Activated CD8-positive, alpha-beta T cell treated with anti-CD3 and anti-CD28 coated beads for 36 hours (primary cell): ENCODE measurements around the gene IGSF8. TPM values are rescaled to one million over a fixed set of nuclear protein-coding genes. Genes with fewer than 3 reads are reported as not detected.

Experiments used
- ATAC-seq: fragments of 200-7000 bp; cut with Tn5 transposase; one replicate; pipeline ENCODE4 v1.10.0; 2021; ENCODE audit warnings: mild to moderate bottlenecking, moderate library complexity
- CTCF ChIA-PET: fragments of 350-600 bp; sonication (Branson Sonifier 250); formaldehyde crosslinking; loops from one replicate; lab custom pipeline; 2021; ENCODE audit warnings: antibody characterized with exemption; lab: Charles Lee
- POLR2A ChIA-PET: fragments of 350-600 bp; sonication (Branson Sonifier 250); formaldehyde crosslinking; loops from one replicate; lab custom pipeline; 2021; ENCODE audit warnings: antibody characterized with exemption; lab: Charles Lee
- DNase-seq: peaks from one replicate; pipeline ENCODE4 v3.0.0-alpha.2; 2020
- H3K27ac Mint-ChIP-seq: one replicate; pipeline ENCODE4 v1.8.0; 2021; ENCODE audit warnings: mild to moderate bottlenecking, mixed read lengths
- H3K27me3 Mint-ChIP-seq: one replicate; pipeline ENCODE4 v1.8.0; 2021; ENCODE audit warnings: mixed read lengths
- H3K36me3 Mint-ChIP-seq: one replicate; pipeline ENCODE4 v1.8.0; 2021; ENCODE audit warnings: low read depth, mixed read lengths
- H3K4me1 Mint-ChIP-seq: one replicate; pipeline ENCODE4 v1.8.0; 2021; ENCODE audit warnings: low read depth, mixed read lengths
- H3K4me3 Mint-ChIP-seq: one replicate; pipeline ENCODE4 v1.8.0; 2021; ENCODE audit warnings: mild to moderate bottlenecking, moderate library complexity, mixed read lengths
- H3K9me3 Mint-ChIP-seq: one replicate; pipeline ENCODE4 v1.8.0; 2021; ENCODE audit warnings: mixed read lengths
- CTCF ChIP-seq: fragments of 200-600 bp; IDR thresholded peaks from one replicate; pipeline ENCODE4 v1.8.0; 2022; ENCODE audit warnings: antibody characterized with exemption, mild to moderate bottlenecking
- intact Hi-C: fragments of 100-400 bp; cut with micrococcal nuclease; formaldehyde crosslinking; loops from one replicate; pipeline ENCODE4 v1.10.0; 2022
- total RNA-seq, 2 experiments: library from RNA; stranded (reverse); gene quantifications; one replicate each; pipeline ENCODE4 v1.2.3, GENCODE V29; 2021

The IGSF8 gene
- total RNA-seq, 2 experiments from 2014 or later, result 48.0 to 49.5 TPM

DNA sequence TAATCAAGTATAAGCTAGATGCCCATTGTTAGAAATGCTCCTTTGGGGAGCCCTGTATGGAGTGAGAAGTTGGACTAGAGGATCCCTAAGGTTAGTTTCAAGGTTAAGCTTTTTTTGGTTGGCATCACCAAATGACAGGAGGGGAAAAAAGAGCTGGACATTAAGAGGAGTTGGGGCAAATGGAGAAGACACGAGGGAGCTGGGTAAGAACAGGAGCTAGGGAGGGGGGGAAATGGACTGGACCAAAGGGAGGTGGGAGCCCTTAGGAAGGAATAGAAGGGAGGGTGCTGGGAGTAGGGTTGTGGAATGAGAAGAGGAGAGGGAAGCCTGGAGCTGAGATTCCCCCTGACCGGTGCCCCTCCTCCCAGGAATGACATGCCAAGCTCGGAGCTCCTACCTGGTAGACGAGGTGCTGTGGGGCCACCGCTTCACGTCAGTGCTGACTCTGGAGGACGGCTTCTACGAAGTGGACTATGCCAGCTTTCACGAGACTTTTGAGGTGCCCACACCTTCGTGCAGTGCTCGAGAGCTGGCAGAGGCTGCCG, 11.2 kb downstream of the IGSF8 start:
- intact Hi-C loops, result loop anchor here (5.0 to 10.0 kb wide), 3 partner anchors 52 to 150 kb away; partner anchors contain the start of gene PIGM
- Mint-ChIP-seq H3K27ac (peak overlapping the region; percentile 27), H3K36me3 (peaks cover 18% of the 10 kb centered on the region), H3K4me1 (peaks cover 6% of the 10 kb centered on the region), H3K4me3 (no peak overlapping the region), H3K9me3 (no peaks in the 10 kb centered on the region), H3K27me3 (peaks cover 9% of the 10 kb centered on the region)
- no peak for TF ChIP-seq CTCF
- ChIA-PET CTCF (interaction anchor here (0.7 to 33.7 kb wide), 17 partner anchors 10 to 289 kb away, joined by 3 to 693 read pairs (median 13); partner anchors contain the start of genes IGSF8, KCNJ10 and PIGM), POLR2A (interaction anchor here (0.6 kb wide), 1 partner anchor 173 kb away, joined by 3 read pairs; no protein-coding TSS in a partner anchor)
- DNase-seq (no peak), ATAC-seq (no peak)

DNA sequence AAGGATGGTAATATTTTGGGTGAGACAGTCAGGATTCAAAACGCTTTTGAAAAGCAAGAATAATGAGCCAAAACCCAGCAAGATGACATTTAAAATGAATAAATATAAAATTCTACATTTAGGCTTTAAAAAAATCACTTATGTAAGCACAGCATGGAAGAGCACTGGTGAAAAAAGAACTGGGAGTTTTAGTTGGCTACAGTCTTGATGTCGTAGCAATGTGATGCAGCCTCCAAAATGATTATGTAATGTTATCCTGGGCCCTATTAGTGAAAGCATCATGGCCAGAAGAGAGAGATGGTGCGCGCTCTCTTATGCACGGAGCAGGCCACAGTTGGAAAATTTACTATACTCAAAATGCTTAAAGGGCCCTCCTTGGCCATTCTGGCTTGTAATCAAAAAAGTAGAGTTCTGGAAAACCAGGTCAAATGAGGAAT, 11.9 kb downstream of the IGSF8 start:
- intact Hi-C loops, result loop anchor here (5.0 to 10.0 kb wide), 3 partner anchors 52 to 149 kb away; partner anchors contain the start of gene PIGM
- peaks cover 16% of the 10 kb centered on the region for H3K36me3 Mint-ChIP-seq
- CTCF ChIA-PET, result interaction anchor here (0.6 to 33.7 kb wide), 33 partner anchors 9 to 290 kb away, joined by 3 to 693 read pairs (median 5); partner anchors contain the start of genes DCAF8, IGSF8, KCNJ10 and PIGM
- H3K27ac Mint-ChIP-seq, result no peak overlapping the region
- DNase-seq, result no peak
- peaks cover 16% of the 10 kb centered on the region for H3K27me3 Mint-ChIP-seq
- no peak for TF ChIP-seq CTCF
- H3K4me3 Mint-ChIP-seq, result no peak overlapping the region
- ATAC-seq, result no peak
- H3K4me1 Mint-ChIP-seq, result peaks cover 4% of the 10 kb centered on the region
- no peaks in the 10 kb centered on the region for H3K9me3 Mint-ChIP-seq
- POLR2A ChIA-PET, result interaction anchor here (0.7 kb wide), 1 partner anchor 12 kb away, joined by 4 read pairs; the partner anchor contains the start of gene IGSF8

DNA sequence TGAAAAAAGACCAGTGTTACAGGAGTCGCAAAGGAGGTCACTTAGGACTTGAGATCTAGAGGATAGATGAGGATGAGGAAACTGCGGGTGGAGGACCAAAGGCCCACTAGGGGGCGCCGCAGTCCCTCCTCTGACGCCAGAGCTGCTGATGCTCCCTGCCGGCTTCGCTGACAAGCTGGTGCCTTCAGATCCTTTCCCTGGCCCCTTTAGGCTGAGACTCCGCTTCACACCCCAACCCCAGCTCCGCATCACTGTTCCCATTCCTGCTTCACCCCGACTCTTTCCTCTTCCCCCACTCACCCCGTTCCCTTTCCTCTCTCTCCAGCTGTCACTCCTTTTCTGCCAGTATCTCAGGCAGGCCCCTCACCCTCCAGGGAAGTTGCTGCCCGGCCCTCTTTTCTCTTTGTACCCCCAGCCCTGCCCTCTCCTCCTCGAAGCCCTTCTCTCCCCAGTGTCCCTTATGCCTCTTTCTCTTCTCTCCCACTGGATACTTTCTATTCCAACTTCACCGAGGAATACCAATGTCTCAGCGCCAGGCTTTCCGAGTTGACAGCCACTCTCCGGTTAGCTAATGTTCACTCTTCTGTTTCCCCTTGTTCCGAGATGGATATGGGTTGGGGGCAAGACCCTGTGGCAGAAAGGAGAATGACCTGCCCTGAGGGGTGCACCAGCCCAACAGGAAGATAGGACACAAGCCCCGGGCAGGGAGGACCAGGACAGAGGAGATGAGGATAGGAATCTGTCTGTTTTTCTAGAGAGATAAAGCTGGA, 12.5 kb downstream of the IGSF8 start:
- no peaks in the 10 kb centered on the region for H3K9me3 Mint-ChIP-seq
- peaks cover 16% of the 10 kb centered on the region for H3K36me3 Mint-ChIP-seq
- no peak overlapping the region for H3K4me3 Mint-ChIP-seq
- POLR2A ChIA-PET, result interaction anchor here (0.7 to 1.9 kb wide), 3 partner anchors 10 to 12 kb away, joined by 4 to 8 read pairs (median 5); partner anchors contain the start of gene IGSF8
- intact Hi-C loops, result loop anchor here (5.0 to 10.0 kb wide), 3 partner anchors 51 to 149 kb away; partner anchors contain the start of gene PIGM
- H3K4me1 Mint-ChIP-seq, result peaks cover 5% of the 10 kb centered on the region
- CTCF ChIA-PET, result interaction anchor here (0.6 to 33.7 kb wide), 57 partner anchors 8 to 290 kb away, joined by 3 to 693 read pairs (median 5); partner anchors contain the start of genes ATP1A4, DCAF8, IGSF8 and KCNJ10
- peak; percentile 76 for ATAC-seq
- peak; percentile 92 for DNase-seq
- peaks cover 21% of the 10 kb centered on the region for H3K27me3 Mint-ChIP-seq
- peak; percentile 91 for TF ChIP-seq CTCF
- H3K27ac Mint-ChIP-seq, result no peak overlapping the region

DNA sequence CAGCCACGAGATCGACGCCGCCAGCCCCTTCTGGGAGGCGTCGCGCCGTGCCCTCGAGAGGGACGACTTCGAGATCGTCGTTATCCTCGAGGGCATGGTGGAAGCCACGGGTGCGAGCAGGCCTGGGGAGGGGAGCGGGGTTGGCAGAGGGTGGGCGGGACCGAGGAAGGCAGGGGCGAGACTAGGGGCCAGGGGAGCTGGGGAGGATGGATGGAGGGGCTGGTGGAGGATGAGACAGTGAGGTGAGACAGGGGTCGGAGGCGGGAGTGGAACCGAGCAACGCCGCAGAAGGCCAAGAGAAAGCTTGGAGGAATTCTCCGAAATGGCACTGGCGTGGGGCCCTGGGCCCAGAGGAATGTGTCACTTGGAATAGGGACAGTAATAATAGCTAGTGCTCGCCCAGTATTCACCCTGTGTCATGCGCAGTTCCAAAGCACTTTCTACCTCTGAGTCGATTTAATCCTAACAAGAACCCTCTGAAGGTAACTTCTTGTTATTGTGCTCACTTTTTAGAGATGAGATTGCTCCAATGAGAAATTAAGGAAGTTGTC, 13.6 kb downstream of the IGSF8 start:
- intact Hi-C loops, result loop anchor here (5.0 to 10.0 kb wide), 3 partner anchors 50 to 148 kb away; partner anchors contain the start of gene PIGM
- DNase-seq (no peak), ATAC-seq (no peak)
- H3K4me1 Mint-ChIP-seq, result peaks cover 12% of the 10 kb centered on the region
- H3K27ac Mint-ChIP-seq, result no peak overlapping the region
- H3K4me3 Mint-ChIP-seq, result no peak overlapping the region
- ChIA-PET POLR2A (interaction anchor here (1.0 to 1.9 kb wide), 4 partner anchors 9 to 38 kb away, joined by 4 to 8 read pairs (median 4); partner anchors contain the start of gene IGSF8), CTCF (interaction anchor here (0.7 to 33.7 kb wide), 30 partner anchors 7 to 294 kb away, joined by 3 to 693 read pairs (median 6); partner anchors contain the start of genes ATP1A4, DCAF8, IGSF8 and KCNJ10)
- H3K27me3 Mint-ChIP-seq, result peaks cover 31% of the 10 kb centered on the region
- TF ChIP-seq CTCF, result no peak
- H3K9me3 Mint-ChIP-seq, result no peaks in the 10 kb centered on the region
- peaks cover 16% of the 10 kb centered on the region for H3K36me3 Mint-ChIP-seq
